Hippocampal formation (tissue), 2 donors: Measurements from ENCODE around the gene GIMD1.
"Not testable (repeated sequence)": the region's sequence is repeated elsewhere in the genome, so short reads cannot be mapped to it uniquely, and the experiment has no call there.

Experiments used
- DNase-seq, 2 donors: peaks; one replicate each; lab custom pipeline; 2025; lab: John Stamatoyannopoulos, UW

GIMD1 gene

GRCh38 chr4:106368678-106369077 is at the start of gene GIMD1:
Gene GIMD1, minus strand, starts transcription at chr4:106368778. Its CDS starts 1,343 bp downstream, at chr4:106367435.
- DNase-seq = no peak

- DNase-seq = no peak
Measured at GRCh38 chr4:106414366-106414765, 45.8 kb upstream of the GIMD1 start.

GRCh38 chr4:106409901-106410889 is 41.6 kb upstream of the GIMD1 start:
- DNase-seq = no peak

GRCh38 chr4:106408004-106408403 is 39.4 kb upstream of the GIMD1 start:
- DNase-seq = not testable (repeated sequence)

- DNase-seq = no peak
Measured at GRCh38 chr4:106401157-106401556, 32.6 kb upstream of the GIMD1 start.

GRCh38 chr4:106398898-106399297 is 30.3 kb upstream of the GIMD1 start:
- not testable (repeated sequence) for DNase-seq

- no peak for DNase-seq
Measured at GRCh38 chr4:106395582-106395981, 27.0 kb upstream of the GIMD1 start.

GRCh38 chr4:106385853-106386393 is 17.3 kb upstream of the GIMD1 start:
- no peak for DNase-seq

GRCh38 chr4:106384878-106385277 is 16.3 kb upstream of the GIMD1 start:
- DNase-seq = no peak

GRCh38 chr4:106380179-106380578 is 11.6 kb upstream of the GIMD1 start:
- DNase-seq = no peak

- DNase-seq = no peak
Measured at GRCh38 chr4:106373026-106373425, 4.4 kb upstream of the GIMD1 start.

- no peak for DNase-seq
Measured at GRCh38 chr4:106371161-106371560, 2.6 kb upstream of the GIMD1 start.

- DNase-seq = no peak
Measured at GRCh38 chr4:106370214-106370613, 1.6 kb upstream of the GIMD1 start.

GRCh38 chr4:106369456-106370060 is 980 bp upstream of the GIMD1 start:
- peak in 1 of 2 donors; percentile 37 for DNase-seq

- no peak for DNase-seq
Measured at GRCh38 chr4:106367072-106367471, 1.5 kb downstream of the GIMD1 start.

GRCh38 chr4:106366026-106366425 is 2.6 kb downstream of the GIMD1 start:
- no peak for DNase-seq

GRCh38 chr4:106365613-106366012 is 3.0 kb downstream of the GIMD1 start:
- DNase-seq = no peak

GRCh38 chr4:106364282-106364681 is 4.3 kb downstream of the GIMD1 start:
- DNase-seq = no peak

- no peak for DNase-seq
Measured at GRCh38 chr4:106362086-106362825, 6.3 kb downstream of the GIMD1 start.

- no peak for DNase-seq
Measured at GRCh38 chr4:106358899-106359298, 9.7 kb downstream of the GIMD1 start.

- no peak for DNase-seq
Measured at GRCh38 chr4:106355193-106355592, 13.4 kb downstream of the GIMD1 start.

GRCh38 chr4:106353786-106354185 is 14.8 kb downstream of the GIMD1 start:
- no peak for DNase-seq
